GM12801 (cell line): ENCODE results near the gene CHMP6.

ENCODE experiments used
- CTCF ChIP-seq: IDR thresholded peaks from one replicate; pipeline ENCODE4 v1.5.1; 2011; ENCODE audit warnings: control low read depth; ENCODE audit not compliant: insufficient read length; ENCODE audit errors: extremely low read depth

CHMP6 gene

GRCh38 chr17:81031566-81032550 is 40.2 kb downstream of the CHMP6 start:
- TF ChIP-seq CTCF: no peak

- no peak for TF ChIP-seq CTCF
These were observed 41.2 kb downstream of the CHMP6 start for GRCh38 chr17:81032641-81033480.

- no peak for TF ChIP-seq CTCF
These were observed 42.0 kb downstream of the CHMP6 start for GRCh38 chr17:81033535-81034167.

GRCh38 chr17:81034168-81034777 is 42.6 kb downstream of the CHMP6 start:
- no peak for TF ChIP-seq CTCF

GRCh38 chr17:81034779-81035520 is 43.3 kb downstream of the CHMP6 start, which contains the start of gene BAIAP2:
BAIAP2 (plus strand) TSS chr17:81035151; CDS start chr17:81035255, 104 bp downstream.
- no peak for TF ChIP-seq CTCF

GRCh38 chr17:81035521-81036196 is 44.0 kb downstream of the CHMP6 start:
- no peak for TF ChIP-seq CTCF
